Airway epithelial cell (primary cell): ENCODE measurements around the gene MPRIP. TPM values are rescaled to one million over a fixed set of nuclear protein-coding genes. Genes with fewer than 3 reads are reported as not detected.

Experiments
- total RNA-seq: library from RNA; depleted of rRNA; stranded (reverse); fragments of >200 nt; gene quantifications from 2 replicates; pipeline ENCODE4 v1.2.3, GENCODE V29; 2015

The MPRIP gene
- 134 and 158 TPM in 2 replicates for total RNA-seq

GRCh38 chr17:17042384-17042736 lies at the start of gene MPRIP:
Gene MPRIP, plus strand, starts transcription at chr17:17042457. Its CDS starts 392 bp downstream, at chr17:17042849.

GRCh38 chr17:17206124-17206912 lies 164.1 kb downstream of the MPRIP start, which contains the start of gene PLD6:
Gene PLD6, minus strand, starts transcription at chr17:17206333. Its CDS starts 47 bp downstream, at chr17:17206286.

GRCh38 chr17:17237026-17237799 lies 195.0 kb downstream of the MPRIP start, which contains the start of gene FLCN:
Gene FLCN, minus strand, starts transcription at chr17:17237168. Its CDS starts 9,031 bp downstream, at chr17:17228137.

Other genes with a start within 250 kb of the MPRIP start
- not detected in 2 replicates for gene TNFRSF13B, start 70.3 kb upstream of the MPRIP start, total RNA-seq
- 0.88 and 2.8 TPM in 2 replicates for gene PLD6, start 163.9 kb downstream of the MPRIP start, total RNA-seq
- 9.1 and 13.5 TPM in 2 replicates for gene FLCN, start 194.7 kb downstream of the MPRIP start, total RNA-seq
- 86.4 and 91.1 TPM in 2 replicates for gene COPS3, start 238.8 kb downstream of the MPRIP start, total RNA-seq